SK-N-SH treated with all-trans-retinoic acid at 6 μM for 48 hours (cell line): Measurements from ENCODE around the gene CYTH4.

Experiments
- ATAC-seq: fragments of 200-7000 bp; cut with Tn5 transposase; 3 replicates; pipeline ENCODE4 v1.9.1; 2020; ENCODE audit warnings: mild to moderate bottlenecking, moderate library complexity
- ARNTL ChIP-seq: fragments of 450-650 bp; formaldehyde crosslinking; IDR thresholded peaks from 2 replicates; pipeline ENCODE4 v1.5.0; 2020; ENCODE audit warnings: low read depth, mild to moderate bottlenecking, moderate library complexity, borderline replicate concordance
- BACH2 ChIP-seq: fragments of 250-450 bp; sonication (Bioruptor Pico); IDR thresholded peaks from 2 replicates; pipeline ENCODE4 v1.9.0; 2021; ENCODE audit warnings: mild to moderate bottlenecking, borderline replicate concordance
- CSDC2 ChIP-seq: fragments of 250-450 bp; sonication (Bioruptor Pico); IDR thresholded peaks from 2 replicates; pipeline ENCODE4 v1.5.0; 2020; ENCODE audit warnings: mild to moderate bottlenecking, moderate library complexity
- ISL1 ChIP-seq: fragments of 250-450 bp; sonication (Bioruptor Pico); IDR thresholded peaks from 2 replicates; pipeline ENCODE4 v2.1.2; 2022; ENCODE audit warnings: mild to moderate bottlenecking, moderate library complexity
- OSR1 ChIP-seq: fragments of 250-450 bp; sonication (Bioruptor Pico); IDR thresholded peaks from 2 replicates; pipeline ENCODE4 v1.8.0; 2022; ENCODE audit warnings: moderate library complexity, mild to moderate bottlenecking, inconsistent platforms
- PPARA ChIP-seq: fragments of 250-450 bp; sonication (Bioruptor Pico); IDR thresholded peaks from 2 replicates; pipeline ENCODE4 v1.5.0; 2020; ENCODE audit warnings: mild to moderate bottlenecking, borderline replicate concordance
- TCF4 ChIP-seq: fragments of 250-450 bp; sonication (Bioruptor Pico); IDR thresholded peaks from 2 replicates; pipeline ENCODE4 v1.8.0; 2021; ENCODE audit warnings: mild to moderate bottlenecking, moderate library complexity, borderline replicate concordance
- TOX ChIP-seq: fragments of 250-450 bp; sonication (Bioruptor Pico); IDR thresholded peaks from 2 replicates; pipeline ENCODE4 v1.8.0; 2021; ENCODE audit warnings: mild to moderate bottlenecking, moderate library complexity, borderline replicate concordance
- ZC3H10 ChIP-seq: fragments of 250-450 bp; sonication (Bioruptor Pico); IDR thresholded peaks from 2 replicates; pipeline ENCODE4 v1.5.1; 2021; ENCODE audit warnings: mild to moderate bottlenecking, moderate library complexity
- ZFP3 ChIP-seq: fragments of 250-450 bp; sonication (Bioruptor Pico); IDR thresholded peaks from 2 replicates; pipeline ENCODE4 v1.5.0; 2020; ENCODE audit warnings: mild to moderate bottlenecking, moderate library complexity
- ZFP30 ChIP-seq: fragments of 450-650 bp; formaldehyde crosslinking; IDR thresholded peaks from 2 replicates; pipeline ENCODE4 v1.5.0; 2022; ENCODE audit warnings: mild to moderate bottlenecking, moderate library complexity
- ZNF70 ChIP-seq: fragments of 450-650 bp; formaldehyde crosslinking; IDR thresholded peaks from 2 replicates; pipeline ENCODE4 v1.5.0; 2020; ENCODE audit warnings: mild to moderate bottlenecking, moderate library complexity
- TF ChIP-seq, protein P1 (sequence below): fragments of 250-450 bp; sonication (Bioruptor Pico); IDR thresholded peaks from 2 replicates; pipeline ENCODE4 v1.8.0; 2020; ENCODE audit warnings: mild to moderate bottlenecking, moderate library complexity, borderline replicate concordance
- TF ChIP-seq, protein P2 (sequence below): fragments of 250-450 bp; sonication (Bioruptor Pico); IDR thresholded peaks from 2 replicates; pipeline ENCODE4 v1.8.0; 2021; ENCODE audit warnings: low read depth, mild to moderate bottlenecking, moderate library complexity, borderline replicate concordance
- TF ChIP-seq, protein P3 (sequence below): fragments of 250-450 bp; sonication (Bioruptor Pico); IDR thresholded peaks from 2 replicates; pipeline ENCODE4 v1.5.0; 2020; ENCODE audit warnings: mild to moderate bottlenecking, moderate library complexity
- TF ChIP-seq, protein P4 (sequence below): fragments of 250-450 bp; sonication (Bioruptor Pico); IDR thresholded peaks from 2 replicates; pipeline ENCODE4 v1.5.1; 2021; ENCODE audit warnings: mild to moderate bottlenecking, moderate library complexity
- TF ChIP-seq, protein P5 (sequence below): fragments of 250-450 bp; sonication (Bioruptor Pico); IDR thresholded peaks from 2 replicates; pipeline ENCODE4 v1.5.1; 2020; ENCODE audit warnings: low read depth, mild to moderate bottlenecking, moderate library complexity

The CYTH4 gene

DNA sequence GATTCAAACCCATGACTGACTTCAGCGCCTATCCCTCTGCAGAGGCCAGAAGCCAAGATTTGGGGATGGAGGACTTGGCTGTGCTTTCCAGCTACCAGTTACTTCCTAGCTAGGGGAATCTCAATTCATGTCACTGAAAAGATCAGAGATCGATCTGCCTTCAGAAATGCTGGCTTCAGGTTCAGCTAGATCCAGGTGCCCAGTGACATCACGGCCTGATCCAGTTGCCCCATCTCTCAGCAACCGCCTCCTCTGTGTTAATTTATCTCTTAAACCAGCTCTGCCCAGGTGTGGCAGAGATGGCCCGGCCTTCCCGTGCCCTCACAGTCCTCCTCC, 24.2 kb downstream of the CYTH4 start:
- no peak for ATAC-seq
- TF ChIP-seq ARNTL (CRISPR knock-in tag) (no peak), BACH2 (CRISPR knock-in tag) (no peak), PPARA (CRISPR knock-in tag) (no peak), ZNF70 (no peak), OSR1 (CRISPR knock-in tag) (no peak), ZC3H10 (CRISPR knock-in tag) (no peak), ISL1 (CRISPR knock-in tag) (no peak)
- TF ChIP-seq, protein P1, sequence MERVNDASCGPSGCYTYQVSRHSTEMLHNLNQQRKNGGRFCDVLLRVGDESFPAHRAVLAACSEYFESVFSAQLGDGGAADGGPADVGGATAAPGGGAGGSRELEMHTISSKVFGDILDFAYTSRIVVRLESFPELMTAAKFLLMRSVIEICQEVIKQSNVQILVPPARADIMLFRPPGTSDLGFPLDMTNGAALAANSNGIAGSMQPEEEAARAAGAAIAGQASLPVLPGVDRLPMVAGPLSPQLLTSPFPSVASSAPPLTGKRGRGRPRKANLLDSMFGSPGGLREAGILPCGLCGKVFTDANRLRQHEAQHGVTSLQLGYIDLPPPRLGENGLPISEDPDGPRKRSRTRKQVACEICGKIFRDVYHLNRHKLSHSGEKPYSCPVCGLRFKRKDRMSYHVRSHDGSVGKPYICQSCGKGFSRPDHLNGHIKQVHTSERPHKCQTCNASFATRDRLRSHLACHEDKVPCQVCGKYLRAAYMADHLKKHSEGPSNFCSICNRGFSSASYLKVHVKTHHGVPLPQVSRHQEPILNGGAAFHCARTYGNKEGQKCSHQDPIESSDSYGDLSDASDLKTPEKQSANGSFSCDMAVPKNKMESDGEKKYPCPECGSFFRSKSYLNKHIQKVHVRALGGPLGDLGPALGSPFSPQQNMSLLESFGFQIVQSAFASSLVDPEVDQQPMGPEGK (CRISPR knock-in tag): no peak
- TF ChIP-seq, protein P2, sequence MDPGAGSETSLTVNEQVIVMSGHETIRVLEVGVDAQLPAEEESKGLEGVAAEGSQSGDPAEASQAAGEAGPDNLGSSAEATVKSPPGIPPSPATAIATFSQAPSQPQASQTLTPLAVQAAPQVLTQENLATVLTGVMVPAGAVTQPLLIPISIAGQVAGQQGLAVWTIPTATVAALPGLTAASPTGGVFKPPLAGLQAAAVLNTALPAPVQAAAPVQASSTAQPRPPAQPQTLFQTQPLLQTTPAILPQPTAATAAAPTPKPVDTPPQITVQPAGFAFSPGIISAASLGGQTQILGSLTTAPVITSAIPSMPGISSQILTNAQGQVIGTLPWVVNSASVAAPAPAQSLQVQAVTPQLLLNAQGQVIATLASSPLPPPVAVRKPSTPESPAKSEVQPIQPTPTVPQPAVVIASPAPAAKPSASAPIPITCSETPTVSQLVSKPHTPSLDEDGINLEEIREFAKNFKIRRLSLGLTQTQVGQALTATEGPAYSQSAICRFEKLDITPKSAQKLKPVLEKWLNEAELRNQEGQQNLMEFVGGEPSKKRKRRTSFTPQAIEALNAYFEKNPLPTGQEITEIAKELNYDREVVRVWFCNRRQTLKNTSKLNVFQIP (CRISPR knock-in tag): no peak

DNA sequence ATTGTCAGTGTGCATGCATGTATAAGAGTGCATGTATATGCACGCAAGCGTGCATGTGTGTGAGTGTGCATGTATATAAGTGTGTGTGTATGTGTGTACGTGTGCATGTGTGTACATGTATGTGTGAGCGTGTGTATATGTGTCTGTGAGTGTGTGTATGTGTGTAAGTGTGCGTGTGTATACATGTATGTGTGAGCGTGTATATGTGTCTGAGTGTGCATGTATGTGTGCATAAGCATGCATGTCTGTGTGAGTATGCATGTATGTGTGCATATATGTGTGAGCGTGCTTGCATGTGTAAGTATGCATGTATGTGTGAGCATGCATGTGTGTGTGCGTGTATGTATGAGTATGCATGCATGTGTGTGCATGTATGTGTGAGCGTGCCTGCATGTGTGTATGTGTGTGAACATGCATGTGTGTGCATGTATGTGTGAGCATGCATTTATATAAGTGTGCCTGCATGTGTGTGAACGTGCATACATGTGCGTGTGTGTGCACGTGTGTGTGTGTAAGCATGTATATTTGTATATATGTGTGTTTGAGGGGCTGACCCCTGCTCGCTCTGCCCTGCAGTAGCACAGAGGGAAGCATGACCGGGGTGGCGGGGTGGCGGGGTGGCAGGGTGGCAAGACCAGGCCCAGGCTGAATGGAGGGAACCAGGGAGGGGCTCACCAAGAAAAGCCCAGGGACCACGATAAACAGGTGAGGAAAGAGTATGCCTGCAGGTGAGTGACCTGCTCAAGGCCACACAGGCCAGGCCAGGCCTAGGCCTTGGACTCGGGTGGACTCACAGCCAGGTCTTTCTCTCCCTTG, 26.3 kb downstream of the CYTH4 start:
- no peak for ATAC-seq
- TF ChIP-seq ISL1 (CRISPR knock-in tag) (no peak), TOX (CRISPR knock-in tag) (no peak), OSR1 (CRISPR knock-in tag) (no peak), ARNTL (CRISPR knock-in tag) (no peak), BACH2 (CRISPR knock-in tag) (no peak), CSDC2 (CRISPR knock-in tag) (no peak), ZFP30 (no peak), ZFP3 (CRISPR knock-in tag) (no peak), TCF4 (CRISPR knock-in tag) (no peak)
- TF ChIP-seq, protein P3, sequence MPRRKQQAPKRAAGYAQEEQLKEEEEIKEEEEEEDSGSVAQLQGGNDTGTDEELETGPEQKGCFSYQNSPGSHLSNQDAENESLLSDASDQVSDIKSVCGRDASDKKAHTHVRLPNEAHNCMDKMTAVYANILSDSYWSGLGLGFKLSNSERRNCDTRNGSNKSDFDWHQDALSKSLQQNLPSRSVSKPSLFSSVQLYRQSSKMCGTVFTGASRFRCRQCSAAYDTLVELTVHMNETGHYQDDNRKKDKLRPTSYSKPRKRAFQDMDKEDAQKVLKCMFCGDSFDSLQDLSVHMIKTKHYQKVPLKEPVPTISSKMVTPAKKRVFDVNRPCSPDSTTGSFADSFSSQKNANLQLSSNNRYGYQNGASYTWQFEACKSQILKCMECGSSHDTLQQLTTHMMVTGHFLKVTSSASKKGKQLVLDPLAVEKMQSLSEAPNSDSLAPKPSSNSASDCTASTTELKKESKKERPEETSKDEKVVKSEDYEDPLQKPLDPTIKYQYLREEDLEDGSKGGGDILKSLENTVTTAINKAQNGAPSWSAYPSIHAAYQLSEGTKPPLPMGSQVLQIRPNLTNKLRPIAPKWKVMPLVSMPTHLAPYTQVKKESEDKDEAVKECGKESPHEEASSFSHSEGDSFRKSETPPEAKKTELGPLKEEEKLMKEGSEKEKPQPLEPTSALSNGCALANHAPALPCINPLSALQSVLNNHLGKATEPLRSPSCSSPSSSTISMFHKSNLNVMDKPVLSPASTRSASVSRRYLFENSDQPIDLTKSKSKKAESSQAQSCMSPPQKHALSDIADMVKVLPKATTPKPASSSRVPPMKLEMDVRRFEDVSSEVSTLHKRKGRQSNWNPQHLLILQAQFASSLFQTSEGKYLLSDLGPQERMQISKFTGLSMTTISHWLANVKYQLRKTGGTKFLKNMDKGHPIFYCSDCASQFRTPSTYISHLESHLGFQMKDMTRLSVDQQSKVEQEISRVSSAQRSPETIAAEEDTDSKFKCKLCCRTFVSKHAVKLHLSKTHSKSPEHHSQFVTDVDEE (CRISPR knock-in tag): no peak
- TF ChIP-seq, protein P4, sequence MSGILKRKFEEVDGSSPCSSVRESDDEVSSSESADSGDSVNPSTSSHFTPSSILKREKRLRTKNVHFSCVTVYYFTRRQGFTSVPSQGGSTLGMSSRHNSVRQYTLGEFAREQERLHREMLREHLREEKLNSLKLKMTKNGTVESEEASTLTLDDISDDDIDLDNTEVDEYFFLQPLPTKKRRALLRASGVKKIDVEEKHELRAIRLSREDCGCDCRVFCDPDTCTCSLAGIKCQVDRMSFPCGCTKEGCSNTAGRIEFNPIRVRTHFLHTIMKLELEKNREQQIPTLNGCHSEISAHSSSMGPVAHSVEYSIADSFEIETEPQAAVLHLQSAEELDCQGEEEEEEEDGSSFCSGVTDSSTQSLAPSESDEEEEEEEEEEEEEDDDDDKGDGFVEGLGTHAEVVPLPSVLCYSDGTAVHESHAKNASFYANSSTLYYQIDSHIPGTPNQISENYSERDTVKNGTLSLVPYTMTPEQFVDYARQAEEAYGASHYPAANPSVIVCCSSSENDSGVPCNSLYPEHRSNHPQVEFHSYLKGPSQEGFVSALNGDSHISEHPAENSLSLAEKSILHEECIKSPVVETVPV (CRISPR knock-in tag): no peak
- TF ChIP-seq, protein P5, sequence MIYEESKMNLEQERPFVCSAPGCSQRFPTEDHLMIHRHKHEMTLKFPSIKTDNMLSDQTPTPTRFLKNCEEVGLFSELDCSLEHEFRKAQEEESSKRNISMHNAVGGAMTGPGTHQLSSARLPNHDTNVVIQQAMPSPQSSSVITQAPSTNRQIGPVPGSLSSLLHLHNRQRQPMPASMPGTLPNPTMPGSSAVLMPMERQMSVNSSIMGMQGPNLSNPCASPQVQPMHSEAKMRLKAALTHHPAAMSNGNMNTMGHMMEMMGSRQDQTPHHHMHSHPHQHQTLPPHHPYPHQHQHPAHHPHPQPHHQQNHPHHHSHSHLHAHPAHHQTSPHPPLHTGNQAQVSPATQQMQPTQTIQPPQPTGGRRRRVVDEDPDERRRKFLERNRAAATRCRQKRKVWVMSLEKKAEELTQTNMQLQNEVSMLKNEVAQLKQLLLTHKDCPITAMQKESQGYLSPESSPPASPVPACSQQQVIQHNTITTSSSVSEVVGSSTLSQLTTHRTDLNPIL: no peak
- TF ChIP-seq, protein P1 (CRISPR knock-in tag): no peak
